ENCODE results near the gene WDCP.

Gene WDCP

DNA sequence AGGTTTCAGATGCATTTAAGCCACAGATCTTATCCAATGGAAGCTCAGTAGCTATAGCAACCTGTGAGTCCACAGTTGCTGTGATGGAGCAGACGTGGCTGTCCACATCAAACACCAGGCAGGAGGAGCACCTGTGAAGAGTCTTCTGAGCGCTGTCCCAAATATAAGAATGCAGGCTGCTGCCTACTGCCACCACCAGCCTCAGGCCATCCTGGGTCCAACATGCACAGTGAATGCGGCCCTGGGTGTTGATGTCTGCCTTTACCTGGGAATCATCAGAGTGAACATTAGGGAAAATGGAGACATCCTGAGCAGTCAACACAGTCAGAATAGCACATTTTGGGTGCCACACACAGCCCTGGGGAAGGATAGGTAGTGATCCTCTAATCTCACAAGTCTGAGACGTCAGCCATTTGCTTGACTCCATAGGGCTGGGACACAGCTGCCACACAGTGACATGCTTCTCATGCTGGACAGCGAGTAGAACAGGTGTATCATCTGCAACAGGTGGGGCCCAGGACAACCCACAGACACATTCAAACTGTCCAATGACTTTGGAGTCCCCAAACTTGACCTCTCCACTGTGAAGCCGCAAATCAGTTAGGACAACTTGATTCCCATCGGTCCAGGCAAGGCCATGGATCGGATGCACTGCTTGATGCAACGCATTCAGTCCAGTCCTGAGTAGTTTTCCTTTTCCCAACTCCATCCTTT is 8.2 kb downstream of the WDCP start:
- no peak for TF ChIP-seq CTCF (IDR thresholded peaks at IDR 0.05; ENCODE audit: extremely low read depth, missing control alignments)
- no peak for DNase-seq (ENCODE audit: low spot score)

GRCh38 chr2:24026233-24026632 is 21.0 kb downstream of the WDCP start:
- no peak for TF ChIP-seq CTCF (IDR thresholded peaks at IDR 0.05; ENCODE audit: extremely low read depth, missing control alignments)
- DNase-seq (ENCODE audit: low spot score): no peak

DNA sequence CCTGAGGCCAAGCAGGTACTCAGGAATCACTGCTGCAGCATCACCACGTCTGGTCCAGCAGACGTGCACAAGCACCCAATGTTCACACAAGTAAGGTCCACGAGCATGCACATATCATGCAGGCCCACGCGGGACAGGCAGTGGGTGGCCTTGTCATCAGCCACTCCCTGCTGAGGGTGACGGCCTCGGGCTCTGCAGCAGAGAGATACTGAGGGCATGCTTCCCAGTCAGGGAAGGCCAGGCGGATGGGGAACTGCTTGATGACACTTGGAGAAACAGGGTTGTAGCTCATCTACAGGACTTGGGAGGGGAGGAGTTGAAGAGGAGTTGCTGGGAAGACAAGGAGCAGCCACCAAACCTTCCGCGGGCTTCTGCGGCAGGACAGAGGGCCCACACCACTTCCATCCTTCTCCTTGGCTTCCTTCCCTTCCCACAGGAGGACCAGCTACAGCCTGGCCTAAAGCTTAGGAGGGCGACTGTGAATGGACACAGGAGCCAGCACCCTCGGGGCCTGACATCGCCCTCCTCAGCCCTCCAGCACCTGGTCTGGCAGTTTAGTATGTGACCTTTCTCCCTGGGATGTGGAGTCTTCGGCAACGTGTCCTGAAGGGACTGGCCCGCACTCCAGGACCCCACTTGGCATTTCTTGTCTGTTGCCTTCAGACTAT is 22.1 kb downstream of the WDCP start:
- no peak for DNase-seq (ENCODE audit: low spot score)

DNA sequence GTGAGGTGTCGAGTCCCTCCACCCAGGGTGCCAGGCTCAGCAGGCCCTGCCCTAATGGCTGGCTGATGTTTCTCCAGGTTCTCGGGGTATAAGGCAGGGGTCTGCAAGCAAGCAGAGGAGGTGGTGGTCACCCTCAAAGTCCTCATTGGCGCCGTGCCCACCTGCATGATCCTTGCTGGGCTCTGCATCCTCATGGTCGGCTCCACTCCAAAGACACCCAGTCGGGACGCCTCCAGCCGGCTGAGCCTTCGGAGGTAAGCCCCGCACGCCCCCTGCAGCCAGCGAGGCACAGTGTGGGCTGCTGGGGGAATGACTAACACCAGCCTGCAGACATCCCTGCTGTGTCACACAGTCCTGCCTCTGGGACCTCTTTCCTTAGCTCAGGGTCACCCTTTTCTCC is 23.2 kb downstream of the WDCP start:
- no peak for DNase-seq (ENCODE audit: low spot score)
- TF ChIP-seq CTCF (IDR thresholded peaks at IDR 0.05; ENCODE audit: extremely low read depth, missing control alignments): no peak

More for the DNA sequence above, 22.1 kb downstream of the WDCP start:
- TF ChIP-seq CTCF (IDR thresholded peaks at IDR 0.05; ENCODE audit: extremely low read depth, missing control alignments): no peak

- no peak for DNase-seq (ENCODE audit: low spot score)
- TF ChIP-seq CTCF (IDR thresholded peaks at IDR 0.05; ENCODE audit: extremely low read depth, missing control alignments): no peak
Observed at GRCh38 chr2:24022975-24023575, 24.1 kb downstream of the WDCP start.

- no peak for TF ChIP-seq CTCF (IDR thresholded peaks at IDR 0.05; ENCODE audit: extremely low read depth, missing control alignments)
- DNase-seq (ENCODE audit: low spot score): no peak
Observed at GRCh38 chr2:24022324-24022974, 24.7 kb downstream of the WDCP start.
